ENCODE results near the gene RELL2.
A peak's percentile ranks its signal among the peaks of the same experiment; 100 is the strongest.
"Not testable (repeated sequence)": the region's sequence is repeated elsewhere in the genome, so short reads cannot be mapped to it uniquely, and the experiment has no call there.

RELL2 gene

GRCh38 chr5:141636413-141637122 lies at the start of gene RELL2, which contains the start of gene HDAC3:
Gene RELL2, plus strand, starts transcription at chr5:141636997. Its CDS starts 1,229 bp downstream, at chr5:141638226.
Gene HDAC3, minus strand, starts transcription at chr5:141636849. Its CDS starts 59 bp downstream, at chr5:141636790.
- DNase-seq (ENCODE audit: low spot score): peak; percentile 92

GRCh38 chr5:141590127-141590526 lies 46.7 kb upstream of the RELL2 start:
- no peak for DNase-seq (ENCODE audit: low spot score)

GRCh38 chr5:141596867-141597266 lies 39.9 kb upstream of the RELL2 start:
- DNase-seq (ENCODE audit: low spot score): no peak

GRCh38 chr5:141597394-141597793 lies 39.4 kb upstream of the RELL2 start:
- no peak for DNase-seq (ENCODE audit: low spot score)

- no peak for DNase-seq (ENCODE audit: low spot score)
Measured at GRCh38 chr5:141597814-141598213, 39.0 kb upstream of the RELL2 start.

- DNase-seq (ENCODE audit: low spot score): peak; percentile 78
Measured at GRCh38 chr5:141598391-141599345, 38.1 kb upstream of the RELL2 start.

- no peak for DNase-seq (ENCODE audit: low spot score)
Measured at GRCh38 chr5:141602606-141603005, 34.2 kb upstream of the RELL2 start.

GRCh38 chr5:141603923-141604717 lies 32.7 kb upstream of the RELL2 start:
- peak; percentile 51 for DNase-seq (ENCODE audit: low spot score)

- DNase-seq (ENCODE audit: low spot score): peak; percentile 88
Measured at GRCh38 chr5:141605523-141606277, 31.1 kb upstream of the RELL2 start.

GRCh38 chr5:141608046-141608445 lies 28.8 kb upstream of the RELL2 start:
- DNase-seq (ENCODE audit: low spot score): no peak

- no peak for DNase-seq (ENCODE audit: low spot score)
Measured at GRCh38 chr5:141608557-141608956, 28.2 kb upstream of the RELL2 start.

GRCh38 chr5:141609044-141609443 lies 27.8 kb upstream of the RELL2 start:
- no peak for DNase-seq (ENCODE audit: low spot score)

- not testable (repeated sequence) for DNase-seq (ENCODE audit: low spot score)
Measured at GRCh38 chr5:141609921-141610320, 26.9 kb upstream of the RELL2 start.

- DNase-seq (ENCODE audit: low spot score): no peak
Measured at GRCh38 chr5:141611289-141611688, 25.5 kb upstream of the RELL2 start.

GRCh38 chr5:141613344-141613743 lies 23.5 kb upstream of the RELL2 start:
- no peak for DNase-seq (ENCODE audit: low spot score)

GRCh38 chr5:141615991-141616720 lies 20.6 kb upstream of the RELL2 start:
- DNase-seq (ENCODE audit: low spot score): no peak

- DNase-seq (ENCODE audit: low spot score): no peak
Measured at GRCh38 chr5:141617128-141617527, 19.7 kb upstream of the RELL2 start.

GRCh38 chr5:141617682-141618029 lies 19.1 kb upstream of the RELL2 start:
- no peak for DNase-seq (ENCODE audit: low spot score)

- DNase-seq (ENCODE audit: low spot score): peak; percentile 68
Measured at GRCh38 chr5:141618030-141618803, 18.6 kb upstream of the RELL2 start.
